GM10266 (cell line): Measurements from ENCODE around the gene DARS2.
"Not testable (repeated sequence)": the region's sequence is repeated elsewhere in the genome, so short reads cannot be mapped to it uniquely, and the experiment has no call there.

Experiments
- DNase-seq: peaks from one replicate; pipeline ENCODE4 v3.0.0; 2012; ENCODE audit errors: extremely low spot score
- CTCF ChIP-seq: IDR thresholded peaks from 2 replicates; pipeline ENCODE4 v1.5.1; 2012; ENCODE audit warnings: mild to moderate bottlenecking, low read depth; ENCODE audit not compliant: control insufficient read depth, insufficient read depth; ENCODE audit errors: missing control alignments

Gene DARS2

GRCh38 chr1:173853074-173853473 lies 28.6 kb downstream of the DARS2 start:
- no peak for TF ChIP-seq CTCF

GRCh38 chr1:173856014-173856413 lies 31.5 kb downstream of the DARS2 start:
- no peak for TF ChIP-seq CTCF

More at GRCh38 chr1:173853074-173853473, 28.6 kb downstream of the DARS2 start:
- DNase-seq = no peak

GRCh38 chr1:173856903-173857302 lies 32.4 kb downstream of the DARS2 start:
- TF ChIP-seq CTCF = no peak
- DNase-seq = no peak

More at GRCh38 chr1:173856014-173856413, 31.5 kb downstream of the DARS2 start:
- DNase-seq = no peak

DNA sequence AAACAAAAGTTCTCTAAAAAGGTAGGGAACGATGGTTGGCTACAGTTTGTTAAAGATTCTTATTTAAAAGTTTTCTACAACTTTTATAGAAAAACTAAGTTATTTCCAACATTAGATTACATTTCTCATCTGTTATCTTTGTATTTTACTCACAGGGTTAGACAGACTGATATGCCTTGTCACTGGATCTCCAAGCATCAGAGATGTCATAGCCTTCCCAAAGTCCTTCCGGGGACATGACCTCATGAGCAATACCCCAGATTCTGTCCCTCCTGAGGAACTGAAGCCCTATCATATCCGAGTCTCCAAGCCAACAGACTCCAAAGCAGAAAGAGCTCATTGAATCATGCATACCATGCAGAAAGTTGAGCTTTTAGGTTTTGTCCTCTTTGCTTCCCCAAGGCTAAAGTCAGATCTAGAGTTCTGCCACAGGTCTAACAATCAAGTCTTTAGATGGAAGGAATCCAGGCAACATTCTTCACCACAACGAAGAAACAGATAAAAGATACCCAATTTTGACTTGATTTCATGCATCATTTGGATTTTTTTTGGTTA lies 33.0 kb downstream of the DARS2 start:
- no peak for TF ChIP-seq CTCF
- no peak for DNase-seq

DNA sequence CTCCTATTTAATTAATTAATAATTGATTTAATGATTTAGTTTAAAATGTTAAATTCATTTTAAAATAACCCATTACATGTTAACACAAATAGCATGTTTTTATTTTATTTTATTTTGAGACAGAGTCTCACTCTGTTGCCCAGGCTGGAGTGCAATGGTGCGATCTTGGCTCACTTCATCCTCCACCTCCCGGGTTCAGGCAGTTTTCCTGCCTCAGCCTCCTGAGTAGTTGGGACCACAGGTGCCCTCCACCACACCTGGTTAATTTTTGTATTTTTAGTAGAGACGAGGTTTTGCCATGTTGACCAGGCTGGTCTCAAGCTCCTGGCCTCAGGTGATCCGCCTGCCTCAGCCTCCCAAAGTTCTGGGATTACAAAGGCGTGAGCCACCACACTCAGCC lies 35.1 kb downstream of the DARS2 start:
- not testable (repeated sequence) for DNase-seq

GRCh38 chr1:173860065-173860464 lies 35.6 kb downstream of the DARS2 start:
- no peak for TF ChIP-seq CTCF
- no peak for DNase-seq

- no peak for DNase-seq
- TF ChIP-seq CTCF = no peak
Observed at GRCh38 chr1:173861731-173862145, 37.3 kb downstream of the DARS2 start.

DNA sequence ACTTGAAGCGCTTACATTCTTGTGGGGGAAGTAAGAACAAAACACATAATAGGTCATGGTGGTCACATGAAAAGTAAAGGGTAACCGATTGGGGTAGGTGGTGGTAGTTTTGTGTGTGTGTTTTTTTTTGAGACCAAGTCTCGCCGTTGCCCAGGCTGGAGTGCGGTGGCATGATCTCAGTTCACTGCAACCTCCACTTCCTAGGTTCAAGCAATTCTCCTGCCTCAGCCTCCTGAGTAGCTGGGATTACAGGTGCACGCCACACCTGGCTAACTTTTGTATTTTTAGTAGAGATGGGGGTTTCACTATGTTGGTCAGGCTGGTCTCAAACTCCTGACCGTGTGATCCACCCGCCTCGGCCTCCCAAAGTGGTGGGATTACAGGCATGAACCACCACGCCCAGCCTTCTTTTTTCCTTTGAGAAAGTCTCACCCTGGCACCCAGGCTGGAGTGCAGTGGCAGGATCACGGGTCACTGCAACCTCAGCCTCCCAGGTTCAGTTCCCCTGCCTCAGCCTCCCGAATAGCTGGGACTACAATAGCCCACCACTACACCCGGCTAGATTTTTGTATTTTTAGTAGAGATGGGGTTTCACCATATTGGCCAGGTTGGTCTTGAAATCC lies 37.8 kb downstream of the DARS2 start:
- DNase-seq = not testable (repeated sequence)
